ENCODE measurements around the gene PPM1H. TPM values are rescaled to one million over a fixed set of nuclear protein-coding genes. Genes with fewer than 3 reads are reported as not detected.
"Not testable (repeated sequence)": the region's sequence is repeated elsewhere in the genome, so short reads cannot be mapped to it uniquely, and the experiment has no call there.

PPM1H gene
- total RNA-seq, 1 donor from 2014 or later, result 21.6 TPM

- DNase-seq (ENCODE audit: low read depth), result no peak
- no peak for TF ChIP-seq CTCF (IDR thresholded peaks at IDR 0.05; ENCODE audit: insufficient read depth, low read length, poor library complexity, severe bottlenecking)
- Histone ChIP-seq H3K36me3 (ENCODE audit: control insufficient read depth, insufficient read depth, low read length) (no peaks in the 10 kb centered on the region), H3K4me3 (ENCODE audit: low read depth, low read length) (no peak overlapping the region), H3K27me3 (ENCODE audit: control insufficient read depth, insufficient read depth, low read length) (no peaks in the 10 kb centered on the region)
These were observed 197.8 kb downstream of the PPM1H start for GRCh38 chr12:62737188-62737587.

- H3K27me3 ChIP-seq (ENCODE audit: control insufficient read depth, insufficient read depth, low read length), result no peaks in the 10 kb centered on the region
- TF ChIP-seq CTCF (IDR thresholded peaks at IDR 0.05; ENCODE audit: insufficient read depth, low read length, poor library complexity, severe bottlenecking), result no peak
- no peaks in the 10 kb centered on the region for H3K36me3 ChIP-seq (ENCODE audit: control insufficient read depth, insufficient read depth, low read length)
- no peak for DNase-seq (ENCODE audit: low read depth)
- no peak overlapping the region for H3K4me3 ChIP-seq (ENCODE audit: low read depth, low read length)
These were observed 198.4 kb downstream of the PPM1H start for GRCh38 chr12:62736596-62736995.

- TF ChIP-seq CTCF (IDR thresholded peaks at IDR 0.05; ENCODE audit: insufficient read depth, low read length, poor library complexity, severe bottlenecking), result no peak
- H3K36me3 ChIP-seq (ENCODE audit: control insufficient read depth, insufficient read depth, low read length), result no peaks in the 10 kb centered on the region
These were observed 202.0 kb downstream of the PPM1H start for GRCh38 chr12:62732861-62733427.

GRCh38 chr12:62731055-62731820 lies 203.7 kb downstream of the PPM1H start:
- no peaks in the 10 kb centered on the region for H3K27me3 ChIP-seq (ENCODE audit: control insufficient read depth, insufficient read depth, low read length)
- H3K36me3 ChIP-seq (ENCODE audit: control insufficient read depth, insufficient read depth, low read length), result no peaks in the 10 kb centered on the region
- H3K4me3 ChIP-seq (ENCODE audit: low read depth, low read length), result no peak overlapping the region
- no peak for TF ChIP-seq CTCF (IDR thresholded peaks at IDR 0.05; ENCODE audit: insufficient read depth, low read length, poor library complexity, severe bottlenecking)
- no peak for DNase-seq (ENCODE audit: low read depth)

More at GRCh38 chr12:62732861-62733427, 202.0 kb downstream of the PPM1H start:
- Histone ChIP-seq H3K4me3 (ENCODE audit: low read depth, low read length) (no peak overlapping the region), H3K27me3 (ENCODE audit: control insufficient read depth, insufficient read depth, low read length) (no peaks in the 10 kb centered on the region)
- no peak for DNase-seq (ENCODE audit: low read depth)

- Histone ChIP-seq H3K4me3 (ENCODE audit: low read depth, low read length) (no peak overlapping the region), H3K36me3 (ENCODE audit: control insufficient read depth, insufficient read depth, low read length) (no peaks in the 10 kb centered on the region), H3K27me3 (ENCODE audit: control insufficient read depth, insufficient read depth, low read length) (no peaks in the 10 kb centered on the region)
- TF ChIP-seq CTCF (IDR thresholded peaks at IDR 0.05; ENCODE audit: insufficient read depth, low read length, poor library complexity, severe bottlenecking), result no peak
- no peak for DNase-seq (ENCODE audit: low read depth)
These were observed 204.3 kb downstream of the PPM1H start for GRCh38 chr12:62730649-62731048.

- H3K27me3 ChIP-seq (ENCODE audit: control insufficient read depth, insufficient read depth, low read length); H3K36me3 ChIP-seq (ENCODE audit: control insufficient read depth, insufficient read depth, low read length); H3K4me3 ChIP-seq (ENCODE audit: low read depth, low read length); DNase-seq (ENCODE audit: low read depth): not testable (repeated sequence)
These were observed 205.1 kb downstream of the PPM1H start for GRCh38 chr12:62729579-62730544.

Data from kidney epithelial cell (primary cell).